ENCODE results near the gene SHD. TPM values are rescaled to one million over a fixed set of nuclear protein-coding genes. Genes with fewer than 3 reads are reported as not detected.
A peak's percentile ranks its signal among the peaks of the same experiment; 100 is the strongest.

The SHD gene
- total RNA-seq, 1 experiment from 2014 or later, result 4.4 TPM

- no peaks in the 10 kb centered on the region for H3K79me2 ChIP-seq (ENCODE audit: insufficient read depth, low read length)
- no peak overlapping the region for H4K8ac ChIP-seq (replicated peaks; ENCODE audit: insufficient read length, low read depth, low read length)
- Mint-ChIP-seq H3K4me3 (no peak overlapping the region), H3K27me3 (ENCODE audit: low read depth) (no peaks in the 10 kb centered on the region), H3K36me3 (ENCODE audit: insufficient read depth in 1 of 3, low read depth in 3 of 3) (peaks cover 20 to 67% (median 50%) of the 10 kb centered on the region in 3 experiments), H3K9me3 (peaks cover 8 to 12% of the 10 kb centered on the region in 2 experiments; a peak in 4 of 5 replicates), H3K4me1 (no peaks in the 10 kb centered on the region), H3K27ac (peak overlapping the region in 1 of 3 experiments; percentile 89; a peak in 2 of 7 replicates)
- H3T11ph ChIP-seq (ENCODE audit: low read length), result no peak overlapping the region
- H2BK20ac ChIP-seq (ENCODE audit: low read depth, low read length, poor library complexity, severe bottlenecking), result no peak overlapping the region
- no peak overlapping the region for H3K23ac ChIP-seq (ENCODE audit: insufficient read length, low read depth, low read length)
- H2BK120ac ChIP-seq (ENCODE audit: low read depth, low read length, poor library complexity, severe bottlenecking), result no peak overlapping the region
- DNase-seq, result no peak
- no peak overlapping the region for H3K9ac ChIP-seq (ENCODE audit: extremely low read depth, insufficient read length, low read length)
- no peak for TF ChIP-seq CTCF (conservative IDR thresholded peaks at IDR 0.05)
- WGBS (ENCODE audit: extremely low coverage, insufficient read length, low lambda C conversion rate), result no CpG with 5 or more reads among the region's 11 CpGs
- no peak overlapping the region for H3K56ac ChIP-seq (ENCODE audit: insufficient read length, low read depth, low read length)
- no peak overlapping the region for H3K18ac ChIP-seq (ENCODE audit: insufficient read length, low read depth, low read length)
- no peak overlapping the region for H3K4ac ChIP-seq (ENCODE audit: low read depth, low read length)
- no peak overlapping the region for H3K14ac ChIP-seq (ENCODE audit: insufficient read depth, low read length)
- no peaks in the 10 kb centered on the region for H3K79me1 ChIP-seq (ENCODE audit: insufficient read depth, low read depth, low read length, poor library complexity, severe bottlenecking)
- H2AK5ac ChIP-seq (ENCODE audit: insufficient read length, low read length), result no peak overlapping the region
- H4K20me1 ChIP-seq (ENCODE audit: control insufficient read depth, insufficient read depth, insufficient read length), result no peaks in the 10 kb centered on the region
- no peak overlapping the region for H2BK15ac ChIP-seq (ENCODE audit: low read depth, low read length)
- no peak overlapping the region for H3K27ac ChIP-seq (ENCODE audit: insufficient read length, low read depth, low read length)
- no peak overlapping the region for H2BK5ac ChIP-seq (ENCODE audit: insufficient read length, low read length)
- H3K9me3 ChIP-seq (ENCODE audit: control insufficient read depth, low read depth, low read length), result peaks cover 8% of the 10 kb centered on the region
- no peaks in the 10 kb centered on the region for H3K4me1 ChIP-seq (ENCODE audit: insufficient read depth, low read length)
- H4K91ac ChIP-seq (ENCODE audit: insufficient read length, low read depth, low read length), result no peak overlapping the region
- no peak overlapping the region for H3K4me2 ChIP-seq (ENCODE audit: insufficient read depth, insufficient read length, low read length)
- no peak overlapping the region for H4K5ac ChIP-seq (ENCODE audit: insufficient read length, low read depth, low read length)
- no peaks in the 10 kb centered on the region for H3K27me3 ChIP-seq (ENCODE audit: insufficient read depth, low read length)
- H3K23me2 ChIP-seq (ENCODE audit: insufficient read length, low read depth, low read length, poor library complexity, severe bottlenecking), result no peaks in the 10 kb centered on the region
- no peak overlapping the region for H2AFZ ChIP-seq (ENCODE audit: low read length)
- H2BK12ac ChIP-seq (ENCODE audit: insufficient read length, low read depth, low read length), result no peak overlapping the region
Observed at GRCh38 chr19:4260613-4261191, 18.4 kb upstream of the SHD start.

All from H9 (cell line).